Aortic smooth muscle cell (primary cell): ENCODE results near the gene TMEM179B. TPM values are rescaled to one million over a fixed set of nuclear protein-coding genes. Genes with fewer than 3 reads are reported as not detected.

Source experiments
- total RNA-seq: library from RNA; depleted of rRNA; stranded (reverse); fragments of >200 nt; gene quantifications from 2 replicates; pipeline ENCODE4 v1.2.3, GENCODE V29; 2014

Gene TMEM179B
- total RNA-seq: 24.3 and 24.4 TPM in 2 replicates

GRCh38 chr11:62787005-62787759 is at the start of gene TMEM179B:
TMEM179B (plus strand) TSS chr11:62787402; CDS start chr11:62787432, 30 bp downstream.

GRCh38 chr11:62753736-62754603 is 33.2 kb upstream of the TMEM179B start, which contains the start of gene ZBTB3:
ZBTB3 (minus strand) TSS chr11:62754160; CDS start chr11:62753664, 496 bp downstream.

DNA sequence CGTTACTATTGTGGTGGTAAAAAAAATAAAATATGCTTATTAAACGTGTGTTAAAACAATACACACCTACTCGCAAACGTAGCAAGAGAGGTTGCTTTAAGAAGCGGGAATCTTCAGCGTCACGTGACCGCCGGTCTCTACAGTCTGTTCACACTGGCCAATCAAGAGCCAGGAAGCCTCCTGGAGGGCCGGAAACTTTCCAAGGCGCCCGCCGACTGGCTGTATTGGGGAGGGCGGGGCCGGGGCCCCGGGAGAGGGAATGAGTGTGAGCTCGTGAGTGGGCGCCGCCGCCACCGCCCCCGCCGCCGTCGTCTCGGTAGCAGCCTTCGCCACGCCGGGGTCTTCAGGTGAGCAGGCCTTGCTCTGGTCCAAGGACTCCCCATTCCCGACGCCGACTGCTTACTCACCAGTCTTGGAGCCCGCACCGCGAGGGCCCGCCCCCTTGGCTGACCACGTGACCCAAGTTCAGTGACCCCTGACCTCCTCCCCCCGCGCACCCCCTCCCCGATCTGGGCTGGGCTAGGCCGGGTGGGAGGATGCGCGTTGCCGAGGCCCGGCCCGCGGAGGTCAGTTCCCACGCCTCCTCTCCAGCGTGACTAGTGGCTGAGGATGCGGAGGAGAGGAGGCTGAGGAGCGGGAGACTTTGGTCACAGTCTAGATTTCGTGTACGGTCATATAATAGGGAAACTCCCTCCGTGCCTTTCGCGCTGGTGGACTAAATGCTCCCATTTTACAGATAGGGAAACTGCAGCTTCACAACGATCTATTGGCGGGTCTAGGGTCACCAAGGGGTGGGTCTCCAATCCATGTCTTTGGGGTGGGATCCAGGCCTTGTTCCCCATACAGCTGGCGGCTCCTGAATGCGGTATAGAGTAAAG is 15.8 kb upstream of the TMEM179B start, which contains the start of gene TAF6L:
Gene TAF6L, plus strand, starts transcription at position 253 of the 878 bp plus-strand sequence. CDS start 4,388 bp downstream, outside the sequence.

GRCh38 chr11:62791501-62792201 is 4.4 kb downstream of the TMEM179B start, which contains the start of gene TMEM223:
TMEM223 (minus strand) TSS chr11:62792006; CDS start chr11:62791994, 12 bp downstream.

GRCh38 chr11:62805076-62805892 is 18.1 kb downstream of the TMEM179B start, which contains the start of gene NXF1:
NXF1 (minus strand) TSS chr11:62805440; CDS start chr11:62805356, 84 bp downstream.

DNA sequence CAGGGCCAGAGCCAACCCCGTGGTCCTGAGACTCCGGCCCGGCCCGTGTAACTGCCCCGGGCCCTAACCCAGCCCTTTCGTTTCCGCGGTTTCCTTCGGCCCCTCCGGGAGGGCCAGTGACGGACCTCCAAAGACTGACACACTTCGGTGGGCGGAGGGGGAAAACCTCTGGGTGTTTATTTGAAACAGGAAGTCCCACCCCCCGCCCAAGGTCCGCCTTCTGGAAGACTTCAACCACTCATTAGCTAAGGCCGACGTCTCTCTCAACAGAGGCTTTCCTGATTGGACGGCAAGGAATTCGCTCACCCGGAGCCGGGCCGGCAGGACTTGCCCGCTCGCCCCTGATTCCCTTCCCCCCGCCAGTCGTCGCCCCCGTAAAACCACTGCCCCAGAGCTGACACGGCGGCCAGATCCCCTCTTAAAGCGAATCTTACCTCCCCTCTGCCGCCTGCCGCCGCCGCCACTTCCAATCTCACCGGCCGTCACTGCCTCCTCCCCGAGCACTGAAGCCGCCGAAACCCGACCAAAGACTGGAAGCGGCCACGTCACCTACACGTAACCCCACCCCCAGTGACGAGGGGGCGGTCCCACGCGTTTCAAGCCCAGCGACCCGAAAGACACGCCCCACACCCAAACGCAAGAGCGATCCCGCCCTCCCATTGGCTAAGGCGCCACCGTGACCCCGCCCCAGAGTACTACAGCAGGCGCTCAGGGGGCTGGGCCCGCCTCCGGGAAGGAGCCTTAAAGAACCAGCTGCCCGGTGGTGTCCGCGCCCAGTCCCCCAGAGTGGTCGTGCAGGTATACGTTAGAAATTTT is 44.5 kb downstream of the TMEM179B start, which contains the start of gene STX5:
Gene STX5, minus strand, starts transcription at position 532 of the 816 bp plus-strand sequence. CDS start 808 bp downstream, outside the sequence.

GRCh38 chr11:62832336-62833234 is 45.4 kb downstream of the TMEM179B start, which contains the start of gene TEX54:
TEX54 (minus strand) TSS chr11:62832841.

DNA sequence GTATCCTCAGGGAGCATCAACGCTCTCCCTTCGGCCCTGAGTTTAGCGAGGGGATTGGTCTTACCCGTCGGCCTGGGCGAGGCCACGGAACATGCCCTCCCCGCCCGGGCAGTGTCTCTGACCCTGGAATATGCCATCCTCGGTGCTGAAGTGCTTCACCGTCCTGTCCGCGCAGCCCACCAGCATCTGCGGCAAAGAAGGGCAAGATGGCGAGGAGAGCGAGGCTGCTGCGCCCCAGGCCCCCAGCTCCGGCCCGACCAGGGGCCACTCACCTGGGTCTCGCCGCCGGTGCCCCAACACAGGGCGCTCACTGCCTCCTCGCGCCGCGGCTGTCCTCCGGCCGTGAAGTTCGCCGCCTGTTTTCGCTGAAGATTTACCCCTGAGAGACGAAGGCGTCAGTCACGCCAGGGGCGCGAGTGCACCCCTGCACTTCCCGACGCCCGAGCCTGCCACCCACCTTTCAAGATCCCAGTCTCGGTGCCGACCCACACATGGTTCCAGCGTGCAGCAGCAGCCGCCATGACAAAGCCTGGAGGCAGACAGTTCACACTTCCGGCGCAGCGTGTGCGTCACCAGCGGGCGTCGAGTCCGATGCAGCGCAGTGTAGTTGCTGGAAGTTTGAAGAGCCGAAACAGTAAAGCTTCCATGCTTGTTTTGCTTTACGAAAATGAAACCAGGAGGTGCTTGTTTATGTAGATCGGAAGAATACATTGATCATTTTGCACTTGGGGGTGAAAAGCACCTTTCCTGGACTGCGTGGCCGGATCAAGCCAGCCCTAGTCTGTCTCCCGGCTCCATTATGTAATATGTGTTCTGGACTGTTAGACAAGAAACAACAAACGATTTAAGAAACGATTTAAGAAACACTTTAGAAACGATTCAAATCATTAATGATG is 52.1 kb downstream of the TMEM179B start, which contains the start of gene WDR74:
Gene WDR74, minus strand, starts transcription at position 541 of the 896 bp plus-strand sequence. Its CDS starts 20 bp downstream, at position 521.

Other genes with a start within 250 kb of the TMEM179B start
- gene AHNAK, start 240.6 kb upstream of the TMEM179B start, total RNA-seq: 643 and 750 TPM in 2 replicates
- 1,386 and 1,416 TPM in 2 replicates for gene EEF1G, start 213.5 kb upstream of the TMEM179B start, total RNA-seq
- 5.4 and 6.4 TPM in 2 replicates for gene TUT1, start 195.9 kb upstream of the TMEM179B start, total RNA-seq
- 102 and 120 TPM in 2 replicates for gene MTA2, start 185.5 kb upstream of the TMEM179B start, total RNA-seq
- 20.9 and 25.7 TPM in 2 replicates for gene EML3, start 174.6 kb upstream of the TMEM179B start, total RNA-seq
- 10.3 and 10.6 TPM in 2 replicates for gene ROM1, start 174.1 kb upstream of the TMEM179B start, total RNA-seq
- 32.6 and 39.9 TPM in 2 replicates for gene B3GAT3, start 165.4 kb upstream of the TMEM179B start, total RNA-seq
- 243 and 244 TPM in 2 replicates for gene GANAB, start 140.8 kb upstream of the TMEM179B start, total RNA-seq
- gene INTS5, start 134.1 kb upstream of the TMEM179B start, total RNA-seq: 16.8 and 22.2 TPM in 2 replicates
- gene C11orf98, start 122.2 kb upstream of the TMEM179B start, total RNA-seq: 32.3 and 46.8 TPM in 2 replicates
- 4.9 and 9.1 TPM in 2 replicates for gene CSKMT, start 122.1 kb upstream of the TMEM179B start, total RNA-seq
- 11.9 and 15.1 TPM in 2 replicates for gene UQCC3, start 115.7 kb upstream of the TMEM179B start, total RNA-seq
- gene LBHD1, start 115.1 kb upstream of the TMEM179B start, total RNA-seq: 2.4 and 2.8 TPM in 2 replicates
- 134 and 158 TPM in 2 replicates for gene UBXN1, start 108.3 kb upstream of the TMEM179B start, total RNA-seq
- gene LRRN4CL, start 97.9 kb upstream of the TMEM179B start, total RNA-seq: 3.3 and 3.4 TPM in 2 replicates
- 57.1 and 67.2 TPM in 2 replicates for gene BSCL2, start 80.0 kb upstream of the TMEM179B start, total RNA-seq
- not detected in 2 replicates for gene GNG3, start 79.7 kb upstream of the TMEM179B start, total RNA-seq
- gene HNRNPUL2, start 59.9 kb upstream of the TMEM179B start, total RNA-seq: 12.6 and 14.9 TPM in 2 replicates
- gene TTC9C, start 58.9 kb upstream of the TMEM179B start, total RNA-seq: 28.5 and 31.1 TPM in 2 replicates
- gene ZBTB3, start 33.2 kb upstream of the TMEM179B start, total RNA-seq: 11.0 and 11.2 TPM in 2 replicates
- gene POLR2G, start 25.8 kb upstream of the TMEM179B start, total RNA-seq: 97.0 and 98.7 TPM in 2 replicates
- 16.2 and 17.6 TPM in 2 replicates for gene TAF6L, start 16.0 kb upstream of the TMEM179B start, total RNA-seq
- 13.2 and 15.1 TPM in 2 replicates for gene TMEM223, start 4.6 kb downstream of the TMEM179B start, total RNA-seq
- 15.5 and 21.6 TPM in 2 replicates for gene NXF1, start 18.0 kb downstream of the TMEM179B start, total RNA-seq
- gene STX5, start 44.6 kb downstream of the TMEM179B start, total RNA-seq: 41.7 and 42.4 TPM in 2 replicates
- not detected in 2 replicates for gene TEX54, start 45.4 kb downstream of the TMEM179B start, total RNA-seq
- 31.3 and 49.8 TPM in 2 replicates for gene WDR74, start 52.2 kb downstream of the TMEM179B start, total RNA-seq
- 175 and 242 TPM in 2 replicates for gene SLC3A2, start 93.5 kb downstream of the TMEM179B start, total RNA-seq
- not detected in 2 replicates for gene CHRM1, start 134.0 kb downstream of the TMEM179B start, total RNA-seq
- not detected in 2 replicates for gene SLC22A6, start 197.6 kb downstream of the TMEM179B start, total RNA-seq
- not detected in 2 replicates for gene SLC22A8, start 228.4 kb downstream of the TMEM179B start, total RNA-seq